ENCODE results near the gene THSD4.

GRCh38 chr15:71573599-71573998, 458.3 kb downstream of the THSD4 start:
- TF ChIP-seq POLR2A (IDR thresholded peaks at IDR 0.05; ENCODE audit: control extremely low read depth in 1 of 2, low read depth in 2 of 2, low read length in 2 of 2) (no peak), EZH2 (IDR thresholded peaks at IDR 0.05; ENCODE audit: low read depth, low read length, severe bottlenecking) (no peak), SP1 (IDR thresholded peaks at IDR 0.05; ENCODE audit: low read depth, low read length) (no peak), BCL11A (IDR thresholded peaks at IDR 0.05; ENCODE audit: low read depth in 2 of 2, low read length in 2 of 2) (no peak), SIX5 (IDR thresholded peaks at IDR 0.05; ENCODE audit: low read depth, low read length) (no peak), CTCF (IDR thresholded peaks at IDR 0.05; ENCODE audit: control extremely low read depth in 1 of 3, insufficient read depth in 1 of 3, low read depth in 1 of 3, low read length in 3 of 3) (no peak)

Data from H1 (cell line).